H9 (cell line): ENCODE measurements around the gene GPR156. TPM values are rescaled to one million over a fixed set of nuclear protein-coding genes. Genes with fewer than 3 reads are reported as not detected.

Experiments used
- DNase-seq: peaks from one replicate; pipeline ENCODE4 v3.0.0-alpha.2; 2017
- H2AFZ ChIP-seq: one replicate; pipeline ENCODE4 v1.6.1; 2013; ENCODE audit warnings: mild to moderate bottlenecking, low read length, control low read depth, moderate library complexity
- H2AK5ac ChIP-seq: 2 replicates; pipeline ENCODE4 v1.6.1; 2013; ENCODE audit warnings: low read length, control low read depth, mixed read lengths; ENCODE audit not compliant: insufficient read length
- H2BK120ac ChIP-seq: one replicate; pipeline ENCODE4 v1.6.1; 2013; ENCODE audit warnings: low read depth, mild to moderate bottlenecking, low read length, control low read depth, inconsistent platforms; ENCODE audit not compliant: poor library complexity, severe bottlenecking
- H2BK12ac ChIP-seq: 2 replicates; pipeline ENCODE4 v1.6.1; 2013; ENCODE audit warnings: low read length, control low read depth, mixed read lengths, low read depth; ENCODE audit not compliant: insufficient read length
- H2BK15ac ChIP-seq: 2 replicates; pipeline ENCODE4 v1.6.1; 2013; ENCODE audit warnings: low read depth, low read length, control low read depth
- H2BK20ac ChIP-seq: one replicate; pipeline ENCODE4 v1.6.1; 2013; ENCODE audit warnings: low read depth, mild to moderate bottlenecking, low read length, control low read depth, inconsistent platforms; ENCODE audit not compliant: poor library complexity, severe bottlenecking
- H2BK5ac ChIP-seq: 2 replicates; pipeline ENCODE4 v1.6.1; 2013; ENCODE audit warnings: low read length, control low read depth, mixed read lengths; ENCODE audit not compliant: insufficient read length
- H3K14ac ChIP-seq: 2 replicates; pipeline ENCODE4 v1.6.1; 2013; ENCODE audit warnings: low read length, control low read depth; ENCODE audit not compliant: insufficient read depth
- H3K18ac ChIP-seq: 2 replicates; pipeline ENCODE4 v1.6.1; 2013; ENCODE audit warnings: low read depth, mild to moderate bottlenecking, mixed read lengths, low read length, control low read depth; ENCODE audit not compliant: insufficient read length
- H3K23ac ChIP-seq: 2 replicates; pipeline ENCODE4 v1.6.1; 2013; ENCODE audit warnings: low read length, control low read depth, mixed read lengths, low read depth; ENCODE audit not compliant: insufficient read length
- H3K23me2 ChIP-seq: 2 replicates; pipeline ENCODE4 v1.6.1; 2013; ENCODE audit warnings: low read depth, mild to moderate bottlenecking, mixed read lengths, low read length, control low read depth; ENCODE audit not compliant: insufficient read length, poor library complexity, severe bottlenecking
- H3K27ac ChIP-seq: 2 replicates; pipeline ENCODE4 v1.5.1; 2013; ENCODE audit warnings: low read length, control low read depth, mixed read lengths, low read depth; ENCODE audit not compliant: insufficient read length
- H3K27me3 ChIP-seq: 2 replicates; pipeline ENCODE4 v1.6.1; 2013; ENCODE audit warnings: low read length, control low read depth, inconsistent platforms; ENCODE audit not compliant: insufficient read depth
- H3K4ac ChIP-seq: 2 replicates; pipeline ENCODE4 v1.6.1; 2013; ENCODE audit warnings: low read depth, mild to moderate bottlenecking, control low read depth, inconsistent platforms, low read length, moderate library complexity
- H3K4me1 ChIP-seq: 2 replicates; pipeline ENCODE4 v1.6.1; 2013; ENCODE audit warnings: low read length, control low read depth, inconsistent platforms; ENCODE audit not compliant: insufficient read depth
- H3K4me2 ChIP-seq: 2 replicates; pipeline ENCODE4 v1.6.1; 2013; ENCODE audit warnings: low read length, control low read depth, mixed read lengths; ENCODE audit not compliant: insufficient read length, insufficient read depth
- H3K56ac ChIP-seq: 2 replicates; pipeline ENCODE4 v1.6.1; 2013; ENCODE audit warnings: low read depth, mild to moderate bottlenecking, mixed read lengths, low read length, control low read depth; ENCODE audit not compliant: insufficient read length
- H3K79me1 ChIP-seq: 2 replicates; pipeline ENCODE4 v1.6.1; 2013; ENCODE audit warnings: low read depth, mild to moderate bottlenecking, moderate library complexity, low read length, control low read depth, inconsistent platforms; ENCODE audit not compliant: insufficient read depth, poor library complexity, severe bottlenecking
- H3K79me2 ChIP-seq: 2 replicates; pipeline ENCODE4 v1.6.1; 2013; ENCODE audit warnings: low read length, control low read depth, inconsistent platforms; ENCODE audit not compliant: insufficient read depth
- H3K9ac ChIP-seq: 2 replicates; pipeline ENCODE4 v1.6.1; 2013; ENCODE audit warnings: low read length, control low read depth, mixed read lengths; ENCODE audit not compliant: insufficient read length; ENCODE audit errors: extremely low read depth
- H3K9me3 ChIP-seq: one replicate; pipeline ENCODE4 v1.6.1; 2013; ENCODE audit warnings: low read depth, low read length, inconsistent platforms; ENCODE audit not compliant: control insufficient read depth
- H3T11ph ChIP-seq: one replicate; pipeline ENCODE4 v1.6.1; 2013; ENCODE audit warnings: mild to moderate bottlenecking, low read length, control low read depth, inconsistent platforms
- H4K20me1 ChIP-seq: one replicate; pipeline ENCODE4 v1.6.1; 2013; ENCODE audit not compliant: control insufficient read depth, insufficient read length, insufficient read depth
- H4K5ac ChIP-seq: 2 replicates; pipeline ENCODE4 v1.6.1; 2013; ENCODE audit warnings: low read depth, mild to moderate bottlenecking, mixed read lengths, low read length, control low read depth; ENCODE audit not compliant: insufficient read length
- H4K8ac ChIP-seq: replicated peaks from 2 replicates; pipeline ENCODE4 v1.6.1; 2013; ENCODE audit warnings: low read length, control low read depth, mixed read lengths, low read depth; ENCODE audit not compliant: insufficient read length
- H4K91ac ChIP-seq: 2 replicates; pipeline ENCODE4 v1.6.1; 2013; ENCODE audit warnings: low read depth, mild to moderate bottlenecking, moderate library complexity, mixed read lengths, low read length, control low read depth; ENCODE audit not compliant: insufficient read length
- H3K27ac Mint-ChIP-seq, 3 experiments: 2 replicates in 2 of 3; 3 replicates in 1 of 3; pipeline ENCODE4 v1.8.0; 2020 to 2021; ENCODE audit warnings: mixed read lengths in 3 of 3, mild to moderate bottlenecking in 1 of 3, moderate library complexity in 1 of 3
- H3K27me3 Mint-ChIP-seq: 2 replicates; pipeline ENCODE4 v1.8.0; 2021; ENCODE audit warnings: low read depth, mild to moderate bottlenecking, moderate library complexity, mixed read lengths
- H3K36me3 Mint-ChIP-seq, 3 experiments: 2 replicates in 2 of 3; 3 replicates in 1 of 3; pipeline ENCODE4 v1.8.0; 2020 to 2021; ENCODE audit warnings: low read depth in 3 of 3, mixed read lengths in 3 of 3; ENCODE audit not compliant: insufficient read depth in 1 of 3
- H3K4me1 Mint-ChIP-seq, 2 experiments: 2 replicates each; pipeline ENCODE4 v1.8.0; 2020; ENCODE audit warnings: mixed read lengths in 2 of 2
- H3K4me3 Mint-ChIP-seq, 2 experiments: 2 replicates in 1 of 2; 3 replicates in 1 of 2; pipeline ENCODE4 v1.8.0; 2020 to 2021; ENCODE audit warnings: mild to moderate bottlenecking in 2 of 2, mixed read lengths in 2 of 2, moderate library complexity in 1 of 2
- H3K9me3 Mint-ChIP-seq, 2 experiments: 2 replicates in 1 of 2; 3 replicates in 1 of 2; pipeline ENCODE4 v1.8.0; 2020; ENCODE audit warnings: mild to moderate bottlenecking in 2 of 2, mixed read lengths in 2 of 2, moderate library complexity in 1 of 2
- CTCF ChIP-seq: fragments of 200-600 bp; sonication (generic); conservative IDR thresholded peaks from 3 replicates; pipeline ENCODE4 v1.8.0; 2021; ENCODE audit warnings: antibody characterized with exemption, mild to moderate bottlenecking
- total RNA-seq: library from RNA; stranded (reverse); gene quantifications from 2 replicates; pipeline ENCODE4 v1.2.1, GENCODE V29; 2021

GPR156 gene
- total RNA-seq, 1 experiment from 2014 or later: 1.8 TPM

GRCh38 chr3:120125992-120126391, 159.0 kb downstream of the GPR156 start:
- no peak for DNase-seq
- H3K27ac Mint-ChIP-seq: no peak overlapping the region
- H3K23me2 ChIP-seq: no peaks in the 10 kb centered on the region

More at GRCh38 chr3:120125992-120126391, 159.0 kb downstream of the GPR156 start:
- no peak for TF ChIP-seq CTCF
- no peak overlapping the region for H4K5ac ChIP-seq
- Mint-ChIP-seq H3K36me3 (no peaks in the 10 kb centered on the region), H3K4me1 (peaks cover 7 to 9% of the 10 kb centered on the region in 2 experiments), H3K4me3 (no peak overlapping the region), H3K9me3 (no peaks in the 10 kb centered on the region; a peak in 1 of 5 replicates), H3K27me3 (no peaks in the 10 kb centered on the region)
- H3K27ac ChIP-seq: no peak overlapping the region
- H2AFZ ChIP-seq: no peak overlapping the region
- H3K4ac ChIP-seq: no peak overlapping the region
- H2BK5ac ChIP-seq: no peak overlapping the region
- no peaks in the 10 kb centered on the region for H3K79me2 ChIP-seq
- no peak overlapping the region for H3K56ac ChIP-seq
- no peaks in the 10 kb centered on the region for H4K20me1 ChIP-seq
- no peak overlapping the region for H2BK15ac ChIP-seq
- no peaks in the 10 kb centered on the region for H3K4me1 ChIP-seq
- H3T11ph ChIP-seq: no peak overlapping the region
- H2BK120ac ChIP-seq: no peak overlapping the region
- H3K27me3 ChIP-seq: no peaks in the 10 kb centered on the region
- no peak overlapping the region for H4K8ac ChIP-seq
- no peak overlapping the region for H4K91ac ChIP-seq
- H2BK20ac ChIP-seq: no peak overlapping the region
- H3K9ac ChIP-seq: no peak overlapping the region
- no peak overlapping the region for H3K14ac ChIP-seq
- no peak overlapping the region for H3K18ac ChIP-seq
- no peak overlapping the region for H2BK12ac ChIP-seq
- no peaks in the 10 kb centered on the region for H3K9me3 ChIP-seq
- no peaks in the 10 kb centered on the region for H3K79me1 ChIP-seq
- no peak overlapping the region for H3K4me2 ChIP-seq
- H3K23ac ChIP-seq: no peak overlapping the region
- no peak overlapping the region for H2AK5ac ChIP-seq
